HG02623 (cell line): ENCODE measurements around the gene IFT43.

Experiments
- ATAC-seq: cut with Tn5 transposase; IDR thresholded peaks from one replicate; pipeline ENCODE4 v1.9.1; 2021; ENCODE audit warnings: moderate library complexity; ENCODE audit not compliant: unreplicated experiment

Gene IFT43

GRCh38 chr14:76073717-76074116 lies 88.2 kb downstream of the IFT43 start:
- no peak for ATAC-seq

GRCh38 chr14:76077340-76077739 lies 91.8 kb downstream of the IFT43 start:
- ATAC-seq: no peak

- no peak for ATAC-seq
These were observed 92.9 kb downstream of the IFT43 start for GRCh38 chr14:76078501-76078900.

- ATAC-seq: no peak
These were observed 94.5 kb downstream of the IFT43 start for GRCh38 chr14:76080025-76080424.

- ATAC-seq: no peak
These were observed 94.9 kb downstream of the IFT43 start for GRCh38 chr14:76080471-76080870.

- ATAC-seq: no peak
These were observed 96.1 kb downstream of the IFT43 start for GRCh38 chr14:76081642-76082041.

GRCh38 chr14:76083796-76084765 lies 98.5 kb downstream of the IFT43 start:
- no peak for ATAC-seq

GRCh38 chr14:76085358-76085757 lies 99.8 kb downstream of the IFT43 start:
- ATAC-seq: no peak

- ATAC-seq: no peak
These were observed 101.1 kb downstream of the IFT43 start for GRCh38 chr14:76086636-76087035.

GRCh38 chr14:76088326-76088725 lies 102.8 kb downstream of the IFT43 start:
- ATAC-seq: no peak

- no peak for ATAC-seq
These were observed 103.4 kb downstream of the IFT43 start for GRCh38 chr14:76088771-76089571.

GRCh38 chr14:76089575-76089974 lies 104.0 kb downstream of the IFT43 start:
- no peak for ATAC-seq

- ATAC-seq: no peak
These were observed 105.2 kb downstream of the IFT43 start for GRCh38 chr14:76090616-76091391.

- ATAC-seq: no peak
These were observed 107.5 kb downstream of the IFT43 start for GRCh38 chr14:76093077-76093476.

- no peak for ATAC-seq
These were observed 110.7 kb downstream of the IFT43 start for GRCh38 chr14:76096257-76096656.

- ATAC-seq: no peak
These were observed 112.0 kb downstream of the IFT43 start for GRCh38 chr14:76097547-76097946.

- ATAC-seq: no peak
These were observed 112.5 kb downstream of the IFT43 start for GRCh38 chr14:76098047-76098446.

GRCh38 chr14:76098916-76099675 lies 113.5 kb downstream of the IFT43 start:
- ATAC-seq: no peak

GRCh38 chr14:76100236-76100635 lies 114.7 kb downstream of the IFT43 start:
- no peak for ATAC-seq
